SK-N-SH (cell line): ENCODE measurements around the gene C4orf36.

ENCODE experiments used
- CTCF ChIP-seq: fragments of 200-600 bp; sonication (generic); IDR thresholded peaks from 2 replicates; pipeline ENCODE4 v1.6.1; 2017; ENCODE audit warnings: antibody characterized with exemption, mild to moderate bottlenecking, moderate library complexity
- FOXJ3 ChIP-seq: sonication (generic); formaldehyde crosslinking; IDR thresholded peaks from 2 replicates; pipeline ENCODE4 v1.5.1; 2020; ENCODE audit warnings: mild to moderate bottlenecking, missing genetic modification reagents
- JUND ChIP-seq: IDR thresholded peaks from 2 replicates; pipeline ENCODE4 v1.4.0; 2012
- MAX ChIP-seq: IDR thresholded peaks from 2 replicates; pipeline ENCODE4 v1.4.0; 2012; ENCODE audit warnings: low read depth
- MEF2A ChIP-seq: IDR thresholded peaks from 2 replicates; pipeline ENCODE4 v1.4.0; 2012; ENCODE audit warnings: low read depth, borderline replicate concordance
- MXI1 ChIP-seq: IDR thresholded peaks from 2 replicates; pipeline ENCODE4 v1.6.1; 2012; ENCODE audit warnings: mild to moderate bottlenecking, low read depth, low read length, improper control_type of control experiment
- NRF1 ChIP-seq: IDR thresholded peaks from 2 replicates; pipeline ENCODE4 v1.6.1; 2012; ENCODE audit warnings: low read depth, mild to moderate bottlenecking, low read length
- POLR2AphosphoS5 ChIP-seq: IDR thresholded peaks from 2 replicates; pipeline ENCODE4 v1.6.1; 2012; ENCODE audit warnings: low read depth, low read length
- REST ChIP-seq: IDR thresholded peaks from 2 replicates; pipeline ENCODE4 v1.6.1; 2012; ENCODE audit warnings: mild to moderate bottlenecking, low read depth, low read length, moderate library complexity
- RFX5 ChIP-seq: IDR thresholded peaks from 2 replicates; pipeline ENCODE4 v1.6.1; 2012; ENCODE audit warnings: mild to moderate bottlenecking, improper control_type of control experiment, low read length
- SIN3A ChIP-seq: IDR thresholded peaks from 2 replicates; pipeline ENCODE4 v1.6.1; 2012; ENCODE audit warnings: low read depth, mild to moderate bottlenecking, low read length, moderate library complexity, borderline replicate concordance
- SMC3 ChIP-seq: IDR thresholded peaks from 2 replicates; pipeline ENCODE4 v1.6.1; 2012; ENCODE audit warnings: low read depth, low read length, improper control_type of control experiment
- TCF12 ChIP-seq: IDR thresholded peaks from 2 replicates; pipeline ENCODE4 v1.4.0; 2012

GRCh38 chr4:86938771-86939520 lies 46.7 kb upstream of the C4orf36 start:
- TF ChIP-seq MXI1 (no peak), MAX (no peak), POLR2AphosphoS5 (no peak), CTCF (no peak), RFX5 (no peak), FOXJ3 (CRISPR knock-in tag) (no peak), SIN3A (no peak), REST (no peak), TCF12 (no peak), MEF2A (no peak), SMC3 (no peak), JUND (no peak), NRF1 (no peak)
